ENCODE measurements around the gene LDAH. TPM values are rescaled to one million over a fixed set of nuclear protein-coding genes. Genes with fewer than 3 reads are reported as not detected.

LDAH gene
- total RNA-seq, 1 experiment from 2014 or later, result 15.2 TPM

- WGBS (ENCODE audit: extremely low coverage, insufficient read length, low lambda C conversion rate), result no CpG with 5 or more reads among the region's 1 CpG
- H3K4me1 ChIP-seq (ENCODE audit: insufficient read depth, low read length), result no peaks in the 10 kb centered on the region
- no peak overlapping the region for H2BK120ac ChIP-seq (ENCODE audit: low read depth, low read length, poor library complexity, severe bottlenecking)
- no peaks in the 10 kb centered on the region for H3K27me3 ChIP-seq (ENCODE audit: insufficient read depth, low read length)
- H3K4me3 Mint-ChIP-seq, result no peak overlapping the region
- H2AK5ac ChIP-seq (ENCODE audit: insufficient read length, low read length), result no peak overlapping the region
- no peak overlapping the region for H3K23ac ChIP-seq (ENCODE audit: insufficient read length, low read depth, low read length)
- H3K23me2 ChIP-seq (ENCODE audit: insufficient read length, low read depth, low read length, poor library complexity, severe bottlenecking), result no peaks in the 10 kb centered on the region
- no peak overlapping the region for H2BK12ac ChIP-seq (ENCODE audit: insufficient read length, low read depth, low read length)
- no peak overlapping the region for H4K8ac ChIP-seq (replicated peaks; ENCODE audit: insufficient read length, low read depth, low read length)
- H3K9me3 Mint-ChIP-seq, result no peaks in the 10 kb centered on the region
- no peaks in the 10 kb centered on the region for H3K4me1 Mint-ChIP-seq
- no peaks in the 10 kb centered on the region; a peak in 1 of 7 replicates for H3K36me3 Mint-ChIP-seq (ENCODE audit: insufficient read depth in 1 of 3, low read depth in 3 of 3)
- H3K79me2 ChIP-seq (ENCODE audit: insufficient read depth, low read length), result no peaks in the 10 kb centered on the region
- H3K9ac ChIP-seq (ENCODE audit: extremely low read depth, insufficient read length, low read length), result no peak overlapping the region
- no peak overlapping the region for H2AFZ ChIP-seq (ENCODE audit: low read length)
- H4K20me1 ChIP-seq (ENCODE audit: control insufficient read depth, insufficient read depth, insufficient read length), result no peaks in the 10 kb centered on the region
- no peak overlapping the region for H3K27ac Mint-ChIP-seq
- H3K9me3 ChIP-seq (ENCODE audit: control insufficient read depth, low read depth, low read length), result no peaks in the 10 kb centered on the region
- TF ChIP-seq CTCF (conservative IDR thresholded peaks at IDR 0.05), result no peak
- no peak overlapping the region for H4K5ac ChIP-seq (ENCODE audit: insufficient read length, low read depth, low read length)
- H4K91ac ChIP-seq (ENCODE audit: insufficient read length, low read depth, low read length), result no peak overlapping the region
- H3K27ac ChIP-seq (ENCODE audit: insufficient read length, low read depth, low read length), result no peak overlapping the region
- no peak for DNase-seq
- H3K14ac ChIP-seq (ENCODE audit: insufficient read depth, low read length), result no peak overlapping the region
- H3K27me3 Mint-ChIP-seq (ENCODE audit: low read depth), result no peaks in the 10 kb centered on the region
- H3T11ph ChIP-seq (ENCODE audit: low read length), result no peak overlapping the region
- no peak overlapping the region for H3K4me2 ChIP-seq (ENCODE audit: insufficient read depth, insufficient read length, low read length)
- no peak overlapping the region for H2BK15ac ChIP-seq (ENCODE audit: low read depth, low read length)
- H2BK20ac ChIP-seq (ENCODE audit: low read depth, low read length, poor library complexity, severe bottlenecking), result no peak overlapping the region
- H2BK5ac ChIP-seq (ENCODE audit: insufficient read length, low read length), result no peak overlapping the region
- no peaks in the 10 kb centered on the region for H3K79me1 ChIP-seq (ENCODE audit: insufficient read depth, low read depth, low read length, poor library complexity, severe bottlenecking)
- no peak overlapping the region for H3K4ac ChIP-seq (ENCODE audit: low read depth, low read length)
- H3K56ac ChIP-seq (ENCODE audit: insufficient read length, low read depth, low read length), result no peak overlapping the region
- no peak overlapping the region for H3K18ac ChIP-seq (ENCODE audit: insufficient read length, low read depth, low read length)
These were observed 100.2 kb downstream of the LDAH start for GRCh38 chr2:20722592-20723240.
